ENCODE measurements around the gene NR2E1. TPM values are rescaled to one million over a fixed set of nuclear protein-coding genes. Genes with fewer than 3 reads are reported as not detected.

NR2E1 gene
- total RNA-seq, 1 experiment from 2014 or later = 1.4 TPM

DNA sequence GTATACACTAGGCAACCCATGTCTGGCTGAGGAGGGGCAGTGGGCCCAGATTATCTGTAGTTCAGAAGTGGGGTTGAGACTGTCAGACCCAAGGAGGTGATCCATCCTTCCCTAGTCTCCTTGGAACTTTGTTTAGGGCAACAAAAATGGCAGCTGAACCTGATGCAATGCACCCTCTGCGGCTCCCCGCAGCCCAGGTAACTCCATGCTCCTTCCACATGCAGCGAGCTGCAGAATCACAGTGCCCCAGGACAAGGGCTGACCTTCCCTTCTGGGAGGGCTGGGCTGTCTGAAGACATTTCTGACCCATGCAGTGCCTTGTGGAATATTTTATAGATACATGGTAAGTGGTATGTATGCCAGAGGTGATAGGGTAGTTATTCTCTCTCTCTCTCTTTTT is 29.4 kb downstream of the NR2E1 start:
- Histone ChIP-seq H3K36me3 (ENCODE audit: control insufficient read depth, insufficient read depth, low read length) (no peaks in the 10 kb centered on the region), H3K27me3 (replicated peaks; ENCODE audit: control insufficient read depth, insufficient read depth, low read length) (no peaks in the 10 kb centered on the region), H3K9me3 (no peaks in the 10 kb centered on the region), H3K4me3 (ENCODE audit: low read depth, low read length) (no peak overlapping the region), H3K4me1 (no peaks in the 10 kb centered on the region)
- H3K4me1 Mint-ChIP-seq (ENCODE audit: low read depth, unreplicated experiment) = no peaks in the 10 kb centered on the region
- no peaks in the 10 kb centered on the region for H3K36me3 Mint-ChIP-seq (ENCODE audit: insufficient read depth, unreplicated experiment)
- H3K9me3 Mint-ChIP-seq (ENCODE audit: unreplicated experiment) = no peaks in the 10 kb centered on the region
- TF ChIP-seq CTCF (IDR thresholded peaks at IDR 0.05; ENCODE audit: insufficient read depth in 1 of 2, low read depth in 1 of 2, low read length in 1 of 2, severe bottlenecking in 1 of 2, unreplicated experiment in 1 of 2) = no peak
- H3K4me3 Mint-ChIP-seq (ENCODE audit: unreplicated experiment) = no peak overlapping the region
- intact Hi-C loops (cut with micrococcal nuclease; ENCODE audit: unreplicated experiment) = no loop called here
- DNase-seq = no peak
- no peak overlapping the region for H3K27ac Mint-ChIP-seq (ENCODE audit: unreplicated experiment)
- no peaks in the 10 kb centered on the region for H3K27me3 Mint-ChIP-seq (ENCODE audit: insufficient read depth, unreplicated experiment)
- ChIA-PET CTCF (no interaction called here), POLR2A (no interaction called here)
- BruUV-seq (replicated peaks) = no TSS peak

GRCh38 chr6:108198761-108199498 is 33.1 kb downstream of the NR2E1 start:
- no peak for DNase-seq
- CTCF ChIA-PET = no interaction called here
- H3K36me3 ChIP-seq (ENCODE audit: control insufficient read depth, insufficient read depth, low read length) = no peaks in the 10 kb centered on the region
- Mint-ChIP-seq H3K27ac (ENCODE audit: unreplicated experiment) (no peak overlapping the region), H3K4me1 (ENCODE audit: low read depth, unreplicated experiment) (peaks cover 8% of the 10 kb centered on the region), H3K36me3 (ENCODE audit: insufficient read depth, unreplicated experiment) (no peaks in the 10 kb centered on the region), H3K27me3 (ENCODE audit: insufficient read depth, unreplicated experiment) (no peaks in the 10 kb centered on the region), H3K9me3 (ENCODE audit: unreplicated experiment) (no peaks in the 10 kb centered on the region), H3K4me3 (ENCODE audit: unreplicated experiment) (no peak overlapping the region)
- intact Hi-C loops (cut with micrococcal nuclease; ENCODE audit: unreplicated experiment) = no loop called here
- TF ChIP-seq CTCF (IDR thresholded peaks at IDR 0.05; ENCODE audit: insufficient read depth in 1 of 2, low read depth in 1 of 2, low read length in 1 of 2, severe bottlenecking in 1 of 2, unreplicated experiment in 1 of 2) = no peak
- H3K4me3 ChIP-seq (ENCODE audit: low read depth, low read length) = no peak overlapping the region
- POLR2A ChIA-PET = interaction anchor here (0.6 kb wide), 1 partner anchor 13 kb away, joined by 8 read pairs; no protein-coding TSS in a partner anchor
- peaks cover 4% of the 10 kb centered on the region; the same call in 1 of the 2 replicates for H3K4me1 ChIP-seq
- H3K27me3 ChIP-seq (replicated peaks; ENCODE audit: control insufficient read depth, insufficient read depth, low read length) = no peaks in the 10 kb centered on the region
- no peaks in the 10 kb centered on the region for H3K9me3 ChIP-seq
- no TSS peak for BruUV-seq (replicated peaks)

GRCh38 chr6:108200186-108200585 is 34.4 kb downstream of the NR2E1 start:
- Histone ChIP-seq H3K36me3 (ENCODE audit: control insufficient read depth, insufficient read depth, low read length) (no peaks in the 10 kb centered on the region), H3K27me3 (replicated peaks; ENCODE audit: control insufficient read depth, insufficient read depth, low read length) (no peaks in the 10 kb centered on the region), H3K9me3 (no peaks in the 10 kb centered on the region), H3K4me1 (peaks cover 4% of the 10 kb centered on the region; the same call in 1 of the 2 replicates), H3K4me3 (ENCODE audit: low read depth, low read length) (no peak overlapping the region)
- Mint-ChIP-seq H3K4me1 (ENCODE audit: low read depth, unreplicated experiment) (peaks cover 13% of the 10 kb centered on the region), H3K36me3 (ENCODE audit: insufficient read depth, unreplicated experiment) (no peaks in the 10 kb centered on the region), H3K4me3 (ENCODE audit: unreplicated experiment) (no peak overlapping the region), H3K27ac (ENCODE audit: unreplicated experiment) (no peak overlapping the region), H3K9me3 (ENCODE audit: unreplicated experiment) (no peaks in the 10 kb centered on the region), H3K27me3 (ENCODE audit: insufficient read depth, unreplicated experiment) (no peaks in the 10 kb centered on the region)
- no peak for TF ChIP-seq CTCF (IDR thresholded peaks at IDR 0.05; ENCODE audit: insufficient read depth in 1 of 2, low read depth in 1 of 2, low read length in 1 of 2, severe bottlenecking in 1 of 2, unreplicated experiment in 1 of 2)
- ChIA-PET POLR2A (no interaction called here), CTCF (no interaction called here)
- intact Hi-C loops (cut with micrococcal nuclease; ENCODE audit: unreplicated experiment) = no loop called here
- no peak for DNase-seq
- no TSS peak for BruUV-seq (replicated peaks)

Measured in Caco-2 (cell line).